HG03571 (cell line): ENCODE measurements around the gene PIGR.
A peak's percentile ranks its signal among the peaks of the same experiment; 100 is the strongest.
"Not testable (repeated sequence)": the region's sequence is repeated elsewhere in the genome, so short reads cannot be mapped to it uniquely, and the experiment has no call there.

Source experiments
- ATAC-seq: cut with Tn5 transposase; IDR thresholded peaks from one replicate; pipeline ENCODE4 v1.9.1; 2021; ENCODE audit not compliant: unreplicated experiment

PIGR gene

DNA sequence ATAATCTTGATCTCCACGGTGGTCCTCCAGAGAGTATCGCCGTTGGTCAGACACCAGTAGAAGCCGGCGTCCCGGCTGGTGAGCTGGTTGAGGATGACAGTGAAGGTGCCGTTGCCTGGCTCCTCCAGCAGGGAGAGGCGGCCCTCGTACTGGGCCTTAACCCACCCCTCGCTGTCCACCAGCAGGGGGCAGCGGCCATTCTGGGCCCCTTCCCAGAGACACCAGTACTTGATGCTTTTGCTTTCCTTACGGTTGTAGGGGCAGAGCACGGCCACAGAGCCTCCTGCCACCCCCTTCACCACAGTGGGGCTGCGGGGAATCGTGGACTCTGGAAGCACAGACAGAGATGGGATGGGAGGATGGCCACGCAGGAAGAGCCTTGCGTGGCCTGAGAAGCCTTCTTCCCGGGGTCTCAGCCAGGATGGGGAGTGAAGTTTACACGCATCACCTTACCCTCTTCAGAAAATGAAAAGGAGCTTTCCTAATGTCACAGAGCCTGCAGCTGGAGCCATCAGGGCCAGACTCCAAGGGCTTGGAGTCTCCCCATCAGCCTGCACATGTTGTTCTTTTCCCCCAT lies 10.7 kb downstream of the PIGR start:
- no peak for ATAC-seq

DNA sequence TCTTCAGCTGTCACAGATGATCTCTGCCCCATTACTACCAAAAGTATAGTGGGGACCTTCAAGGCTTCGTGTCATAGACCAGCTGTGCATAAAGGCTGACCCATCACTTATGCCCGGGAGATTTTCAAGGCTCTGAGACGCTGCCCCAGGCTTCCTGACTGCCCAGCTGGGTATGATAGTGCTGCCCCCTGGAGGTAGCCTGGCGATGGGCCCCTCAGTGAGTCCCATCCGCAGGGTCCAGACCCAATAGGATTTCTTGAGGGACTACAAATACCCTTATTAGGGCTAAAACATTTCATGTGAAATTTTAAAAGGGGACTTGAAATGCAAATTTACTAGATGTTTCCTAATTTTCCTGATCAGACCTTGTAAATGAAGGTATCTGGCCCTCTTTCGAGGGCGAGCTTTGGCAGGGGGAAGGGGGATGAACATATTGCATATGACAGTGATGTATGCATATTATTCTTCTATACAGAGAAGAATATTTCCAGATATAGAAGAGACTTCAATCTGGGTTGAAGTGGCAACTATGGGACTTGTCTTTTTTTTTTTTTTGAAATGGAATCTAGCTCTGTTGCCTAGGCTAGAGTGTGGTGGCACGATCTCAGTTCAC lies 12.8 kb downstream of the PIGR start:
- ATAC-seq = no peak

DNA sequence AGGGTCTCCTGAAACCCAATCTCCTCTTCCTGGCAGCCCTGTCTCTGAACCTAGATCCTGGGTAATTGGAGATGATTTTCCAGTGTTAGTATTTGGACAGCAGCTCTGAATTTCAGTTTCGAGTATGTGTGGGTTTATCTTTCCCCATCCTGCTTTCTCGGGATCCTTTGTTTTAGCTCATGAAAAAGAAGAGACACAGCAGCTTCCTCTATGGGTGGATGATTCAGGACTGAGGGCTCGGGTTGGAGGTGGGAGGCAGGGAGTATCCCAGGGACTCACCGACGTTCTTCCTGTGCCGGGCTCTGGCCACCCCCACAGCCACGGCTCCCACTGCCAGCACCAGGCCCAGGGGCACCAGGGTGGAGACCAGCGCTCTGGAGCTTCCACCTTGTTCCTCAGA lies 14.1 kb downstream of the PIGR start:
- no peak for ATAC-seq

DNA sequence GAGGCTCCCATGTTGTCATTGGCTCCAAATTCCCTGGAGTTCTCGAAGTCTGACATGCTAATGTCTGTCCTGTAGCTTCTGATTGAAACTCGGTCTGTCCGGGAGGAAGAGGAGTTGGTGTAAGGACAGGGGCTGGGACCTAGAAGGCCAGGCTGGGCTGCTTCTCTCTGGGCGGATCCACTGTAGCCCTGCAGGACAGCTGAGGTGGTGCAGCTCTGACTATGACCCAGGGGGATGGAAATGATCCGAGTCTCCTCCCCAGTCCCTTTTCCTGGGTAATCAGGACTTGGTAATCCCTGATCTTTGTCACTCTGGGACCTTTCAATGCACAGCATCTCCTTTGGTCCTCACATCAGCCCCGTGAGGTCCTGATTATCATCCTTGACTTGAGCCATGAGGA lies 14.6 kb downstream of the PIGR start:
- ATAC-seq = no peak

DNA sequence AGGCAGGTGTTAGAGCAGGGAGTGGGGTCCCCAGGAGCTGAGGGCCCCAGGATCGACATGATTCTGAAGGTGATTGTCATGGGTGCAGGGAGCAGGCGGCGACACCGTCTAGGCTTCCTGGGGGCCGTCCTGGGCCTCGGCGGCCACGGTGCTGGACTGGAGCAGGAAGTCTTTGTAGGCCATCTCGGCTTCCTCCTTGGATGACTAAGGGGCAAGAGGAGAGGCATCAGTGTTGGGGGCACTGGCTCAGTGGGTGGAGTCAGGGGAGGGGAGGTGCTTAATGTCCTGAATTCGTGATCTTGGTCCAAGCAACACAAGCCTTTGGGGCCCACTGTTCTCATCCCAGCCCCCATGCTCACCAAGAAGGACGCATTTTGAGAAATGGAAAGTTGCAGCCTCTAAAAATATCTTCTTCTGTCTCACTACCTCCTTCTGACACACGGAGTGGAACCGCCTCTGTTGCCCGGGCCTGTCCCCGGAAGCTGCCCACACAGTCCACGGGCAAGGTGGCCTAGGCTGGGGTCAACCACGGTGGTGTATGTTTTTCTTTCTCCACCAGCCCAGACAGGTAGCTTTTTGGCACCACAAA lies 16.0 kb downstream of the PIGR start:
- peak; percentile 73 for ATAC-seq

- ATAC-seq = no peak
These were observed 16.7 kb downstream of the PIGR start for GRCh38 chr1:206929524-206929923.

- ATAC-seq = no peak
These were observed 20.0 kb downstream of the PIGR start for GRCh38 chr1:206926286-206926685.

DNA sequence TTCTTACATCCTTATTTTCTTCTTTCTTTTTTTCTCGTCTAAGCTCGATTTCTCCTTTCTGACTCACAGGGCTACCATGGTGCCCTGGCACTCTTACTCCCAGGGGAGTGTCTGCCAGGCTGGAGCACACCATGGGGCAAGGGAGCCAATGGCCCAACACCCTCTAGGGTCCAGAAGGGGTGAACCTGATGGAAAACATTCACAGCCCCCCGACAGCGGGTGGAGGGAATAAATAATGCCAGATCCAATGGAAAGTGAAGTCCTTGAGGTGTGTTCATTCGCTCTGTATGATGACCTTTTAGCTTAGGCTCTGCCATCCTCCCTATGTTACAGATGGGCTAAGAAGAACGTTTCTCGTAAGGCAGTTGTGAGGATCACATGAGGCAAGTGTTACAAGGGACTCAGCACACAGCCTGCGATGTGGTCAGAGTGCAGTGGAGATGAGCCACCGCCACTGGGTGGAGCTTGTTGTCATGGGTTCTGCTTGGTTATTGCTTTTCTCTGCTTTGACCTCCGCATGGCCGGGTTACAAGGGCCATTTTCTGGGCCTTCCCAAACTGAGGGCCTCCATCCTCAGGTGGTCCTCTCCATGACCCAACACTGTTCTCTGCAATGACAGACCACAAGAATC lies 21.0 kb downstream of the PIGR start:
- peak; percentile 47 for ATAC-seq

GRCh38 chr1:206924592-206925105 lies 21.6 kb downstream of the PIGR start:
- ATAC-seq = peak; percentile 12

- ATAC-seq = not testable (repeated sequence)
These were observed 22.2 kb downstream of the PIGR start for GRCh38 chr1:206923961-206924557.

GRCh38 chr1:206923009-206923960 lies 23.0 kb downstream of the PIGR start:
- peak; percentile 47 for ATAC-seq

- no peak for ATAC-seq
These were observed 23.7 kb downstream of the PIGR start for GRCh38 chr1:206922524-206922923.

- ATAC-seq = no peak
These were observed 24.4 kb downstream of the PIGR start, which contains the start of gene FCMR for GRCh38 chr1:206921772-206922265. FCMR (minus strand) TSS chr1:206921941; CDS start chr1:206921854, 87 bp downstream.

GRCh38 chr1:206918076-206918475 lies 28.2 kb downstream of the PIGR start:
- ATAC-seq = no peak

- no peak for ATAC-seq
These were observed 30.1 kb downstream of the PIGR start for GRCh38 chr1:206916000-206916709.

GRCh38 chr1:206915030-206915735 lies 31.1 kb downstream of the PIGR start:
- ATAC-seq = no peak

DNA sequence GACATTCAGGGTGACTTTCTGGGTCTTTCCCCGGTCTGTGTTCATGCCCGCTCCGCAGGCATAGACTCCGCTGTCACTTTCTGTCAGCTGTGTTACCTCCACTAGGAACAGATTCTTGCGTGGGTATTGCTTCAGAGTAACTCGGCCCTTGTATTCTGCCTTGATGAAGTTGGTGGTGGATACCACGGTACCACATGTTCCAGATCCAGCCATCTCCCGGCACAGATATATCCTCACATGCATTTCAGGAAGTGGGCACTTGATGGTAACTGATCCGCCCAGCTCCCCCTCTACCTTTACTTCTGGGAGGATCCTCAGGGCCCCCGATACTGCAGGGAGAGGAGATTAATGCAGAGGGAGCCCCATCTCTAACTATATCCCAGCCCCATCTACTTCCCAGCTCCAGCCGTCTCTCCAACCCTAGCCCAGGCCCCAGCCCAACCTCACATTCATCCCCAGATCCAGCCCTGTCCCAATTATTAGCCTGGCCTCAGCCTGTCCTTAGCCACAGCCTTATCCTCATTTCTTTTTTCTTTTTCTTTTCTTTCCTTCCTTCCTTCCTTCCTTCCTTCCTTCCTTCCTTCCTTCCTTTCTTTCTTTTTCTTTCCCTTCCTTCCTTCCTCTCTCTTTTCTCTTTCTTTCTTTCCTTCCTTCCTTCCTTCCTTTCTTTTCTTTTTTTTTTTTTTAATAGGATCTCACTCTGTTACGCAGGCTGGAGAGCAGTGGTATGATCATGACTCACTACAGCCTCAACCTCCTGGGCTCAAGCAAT lies 32.3 kb downstream of the PIGR start:
- ATAC-seq = no peak

GRCh38 chr1:206912445-206913095 lies 33.7 kb downstream of the PIGR start:
- ATAC-seq = no peak
